GM21717 (cell line): ENCODE measurements around the gene CYSTM1.
"Not testable (repeated sequence)": the region's sequence is repeated elsewhere in the genome, so short reads cannot be mapped to it uniquely, and the experiment has no call there.

Source experiments
- ATAC-seq: cut with Tn5 transposase; IDR thresholded peaks from one replicate; pipeline ENCODE4 v1.9.1; 2021; ENCODE audit warnings: mild to moderate bottlenecking, moderate library complexity; ENCODE audit not compliant: unreplicated experiment

Gene CYSTM1

GRCh38 chr5:140148508-140148907 lies 26.5 kb upstream of the CYSTM1 start:
- ATAC-seq = no peak

- ATAC-seq = no peak
Observed at GRCh38 chr5:140150201-140150600, 24.8 kb upstream of the CYSTM1 start.

GRCh38 chr5:140151144-140152021 lies 23.6 kb upstream of the CYSTM1 start:
- no peak for ATAC-seq

GRCh38 chr5:140152022-140152999 lies 22.7 kb upstream of the CYSTM1 start:
- no peak for ATAC-seq

- no peak for ATAC-seq
Observed at GRCh38 chr5:140153255-140153654, 21.7 kb upstream of the CYSTM1 start.

- ATAC-seq = no peak
Observed at GRCh38 chr5:140153905-140154304, 21.1 kb upstream of the CYSTM1 start.

- not testable (repeated sequence) for ATAC-seq
Observed at GRCh38 chr5:140154710-140155381, 20.1 kb upstream of the CYSTM1 start.

- peak; percentile 87 for ATAC-seq
Observed at GRCh38 chr5:140157032-140157781, 17.8 kb upstream of the CYSTM1 start.

- no peak for ATAC-seq
Observed at GRCh38 chr5:140159014-140159927, 15.7 kb upstream of the CYSTM1 start.

- ATAC-seq = no peak
Observed at GRCh38 chr5:140162275-140162674, 12.7 kb upstream of the CYSTM1 start.

GRCh38 chr5:140162781-140163180 lies 12.2 kb upstream of the CYSTM1 start:
- no peak for ATAC-seq

GRCh38 chr5:140165101-140165922 lies 9.7 kb upstream of the CYSTM1 start:
- ATAC-seq = no peak

- no peak for ATAC-seq
Observed at GRCh38 chr5:140165923-140166270, 9.1 kb upstream of the CYSTM1 start.

- ATAC-seq = no peak
Observed at GRCh38 chr5:140166911-140167310, 8.1 kb upstream of the CYSTM1 start.

GRCh38 chr5:140168371-140168770 lies 6.6 kb upstream of the CYSTM1 start:
- ATAC-seq = no peak

- no peak for ATAC-seq
Observed at GRCh38 chr5:140169410-140169809, 5.6 kb upstream of the CYSTM1 start.

GRCh38 chr5:140172483-140172882 lies 2.5 kb upstream of the CYSTM1 start:
- no peak for ATAC-seq

GRCh38 chr5:140174014-140174413 lies 974 bp upstream of the CYSTM1 start:
- no peak for ATAC-seq
